ENCODE results near the gene FBXW7.

The FBXW7 gene

GRCh38 chr4:152508386-152508785 lies 27.5 kb downstream of the FBXW7 start:
- no peak for TF ChIP-seq CTCF (IDR thresholded peaks at IDR 0.05; ENCODE audit: low read depth, low read length)
- no peaks in the 10 kb centered on the region for H3K27me3 ChIP-seq
- no peak for DNase-seq

GRCh38 chr4:152503653-152504290 lies 32.1 kb downstream of the FBXW7 start:
- Histone ChIP-seq H3K36me3 (no peaks in the 10 kb centered on the region), H3K4me3 (ENCODE audit: low read depth, low read length) (no peak overlapping the region), H3K9me3 (no peaks in the 10 kb centered on the region), H3K27me3 (no peaks in the 10 kb centered on the region), H3K4me1 (no peaks in the 10 kb centered on the region)
- no peak for DNase-seq
- no peak for TF ChIP-seq CTCF (IDR thresholded peaks at IDR 0.05; ENCODE audit: low read depth, low read length)

More at GRCh38 chr4:152508386-152508785, 27.5 kb downstream of the FBXW7 start:
- Histone ChIP-seq H3K36me3 (no peaks in the 10 kb centered on the region), H3K4me1 (no peaks in the 10 kb centered on the region), H3K4me3 (ENCODE audit: low read depth, low read length) (no peak overlapping the region), H3K9me3 (no peaks in the 10 kb centered on the region)

GRCh38 chr4:152501846-152502536 lies 33.9 kb downstream of the FBXW7 start:
- H3K4me3 ChIP-seq (ENCODE audit: low read depth, low read length) = no peak overlapping the region
- no peak for TF ChIP-seq CTCF (IDR thresholded peaks at IDR 0.05; ENCODE audit: low read depth, low read length)

GRCh38 chr4:152500800-152501434 lies 35.0 kb downstream of the FBXW7 start:
- Histone ChIP-seq H3K9me3 (no peaks in the 10 kb centered on the region), H3K36me3 (no peaks in the 10 kb centered on the region), H3K4me3 (ENCODE audit: low read depth, low read length) (no peak overlapping the region), H3K27me3 (no peaks in the 10 kb centered on the region), H3K4me1 (no peaks in the 10 kb centered on the region)
- peak; percentile 83 for TF ChIP-seq CTCF (IDR thresholded peaks at IDR 0.05; ENCODE audit: low read depth, low read length)
- DNase-seq = peak; percentile 72

More at GRCh38 chr4:152501846-152502536, 33.9 kb downstream of the FBXW7 start:
- no peak for DNase-seq
- Histone ChIP-seq H3K9me3 (no peaks in the 10 kb centered on the region), H3K27me3 (no peaks in the 10 kb centered on the region), H3K36me3 (no peaks in the 10 kb centered on the region), H3K4me1 (no peaks in the 10 kb centered on the region)

GRCh38 chr4:152500275-152500674 lies 35.6 kb downstream of the FBXW7 start:
- no peak for TF ChIP-seq CTCF (IDR thresholded peaks at IDR 0.05; ENCODE audit: low read depth, low read length)
- no peaks in the 10 kb centered on the region for H3K36me3 ChIP-seq
- no peaks in the 10 kb centered on the region for H3K27me3 ChIP-seq
- no peak for DNase-seq
- H3K4me3 ChIP-seq (ENCODE audit: low read depth, low read length) = no peak overlapping the region
- H3K4me1 ChIP-seq = no peaks in the 10 kb centered on the region
- H3K9me3 ChIP-seq = no peaks in the 10 kb centered on the region

GRCh38 chr4:152499344-152499743 lies 36.5 kb downstream of the FBXW7 start:
- no peaks in the 10 kb centered on the region for H3K36me3 ChIP-seq
- no peaks in the 10 kb centered on the region for H3K4me1 ChIP-seq
- no peaks in the 10 kb centered on the region for H3K27me3 ChIP-seq
- TF ChIP-seq CTCF (IDR thresholded peaks at IDR 0.05; ENCODE audit: low read depth, low read length) = no peak
- DNase-seq = no peak
- no peaks in the 10 kb centered on the region for H3K9me3 ChIP-seq
- H3K4me3 ChIP-seq (ENCODE audit: low read depth, low read length) = no peak overlapping the region

Measured in BE2C (cell line).